Mammary microvascular endothelial cell (primary cell): ENCODE data around the gene ZNF382. TPM values are rescaled to one million over a fixed set of nuclear protein-coding genes. Genes with fewer than 3 reads are reported as not detected.

Experiments
- total RNA-seq: library from RNA; depleted of rRNA; stranded (reverse); fragments of >200 nt; gene quantifications from 2 replicates; pipeline ENCODE4 v1.2.3, GENCODE V29; 2015

Gene ZNF382
- 2.1 and 3.7 TPM in 2 replicates for total RNA-seq

GRCh38 chr19:36605101-36605876, at the start of gene ZNF382:
ZNF382 (plus strand) TSS chr19:36605313; CDS start chr19:36609915, 4,602 bp downstream.

DNA sequence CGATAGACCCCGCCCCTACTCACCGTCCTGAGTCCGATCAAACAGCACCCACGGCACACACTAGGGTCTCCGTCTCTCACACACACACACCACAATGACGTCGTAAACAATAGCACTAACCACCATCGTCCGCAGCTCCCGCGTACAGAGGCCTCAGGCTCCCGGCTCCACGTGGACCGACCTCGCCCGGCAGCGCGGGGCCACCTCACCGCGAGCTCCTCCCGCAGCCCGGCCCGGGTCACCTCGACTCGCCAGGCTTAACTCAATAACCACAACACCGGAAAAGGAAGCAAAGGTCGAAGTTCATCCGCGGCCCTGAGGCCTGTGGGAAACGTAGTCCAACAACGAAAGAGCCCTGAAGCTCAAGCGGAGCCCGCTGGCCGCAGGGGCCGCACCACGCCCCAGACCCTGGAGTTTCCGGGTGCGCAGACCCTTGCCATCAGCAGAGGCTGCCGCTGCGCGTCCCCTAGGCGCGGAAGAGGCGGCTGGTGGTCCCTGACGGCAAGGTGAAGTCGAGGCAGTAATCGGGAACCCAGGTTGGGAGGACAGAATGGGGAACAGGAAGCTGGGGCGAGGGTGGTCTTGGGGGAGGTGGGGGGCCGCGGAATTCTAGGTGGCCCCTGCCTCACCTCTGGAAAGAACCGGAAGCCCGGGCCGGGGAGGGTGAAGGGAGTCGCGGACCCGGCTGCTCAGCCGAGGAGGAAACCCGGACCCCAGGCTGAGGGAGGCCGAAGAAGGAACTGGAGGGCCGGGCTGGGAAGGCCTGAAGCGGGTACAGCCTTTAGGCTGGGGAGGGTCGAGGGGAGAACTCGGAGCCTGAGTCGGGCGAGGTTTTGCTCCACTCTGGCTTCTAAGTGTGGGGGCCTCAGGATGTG, 31.9 kb upstream of the ZNF382 start, which contains the start of gene ZNF529:
TSS of gene ZNF529 (minus strand) at position 273 of the 875 bp plus-strand sequence. CDS start 946 bp downstream, outside the sequence.

Other genes starting within 250 kb of the ZNF382 start
- gene ZFP14, start 226.1 kb upstream of the ZNF382 start, total RNA-seq: 0.74 and 1.9 TPM in 2 replicates
- 2.8 and 3.3 TPM in 2 replicates for gene ZFP82, start 186.7 kb upstream of the ZNF382 start, total RNA-seq
- 4.2 and 5.8 TPM in 2 replicates for gene ZNF566, start 115.8 kb upstream of the ZNF382 start, total RNA-seq
- gene ZNF260, start 77.0 kb upstream of the ZNF382 start, total RNA-seq: 5.4 and 6.6 TPM in 2 replicates
- 2.7 and 4.1 TPM in 2 replicates for gene ZNF529, start 32.0 kb upstream of the ZNF382 start, total RNA-seq
- 2.5 and 4.6 TPM in 2 replicates for gene ZNF461, start 61.5 kb downstream of the ZNF382 start, total RNA-seq
- gene ZNF567, start 82.3 kb downstream of the ZNF382 start, total RNA-seq: 3.7 and 4.4 TPM in 2 replicates
- 3.0 and 3.9 TPM in 2 replicates for gene ZNF850, start 167.5 kb downstream of the ZNF382 start, total RNA-seq
- gene ZNF790, start 233.1 kb downstream of the ZNF382 start, total RNA-seq: 2.9 and 3.1 TPM in 2 replicates
- gene ZNF345, start 245.6 kb downstream of the ZNF382 start, total RNA-seq: 0.89 and 3.7 TPM in 2 replicates